ENCODE results near the gene MRPS14. TPM values are rescaled to one million over a fixed set of nuclear protein-coding genes. Genes with fewer than 3 reads are reported as not detected.

The MRPS14 gene
- total and polyA plus RNA-seq, 9 of the 15 experiments (the other 6 are each of a cell fraction or from before 2014, with no cell fraction given), result 38.1 to 231 (median 54.9) TPM

- TF ChIP-seq YBX1 (IDR thresholded peaks at IDR 0.05) (no peak), NBN (IDR thresholded peaks at IDR 0.05; ENCODE audit: low read depth) (no peak), ZNF282 (CRISPR knock-in tag; IDR thresholded peaks at IDR 0.05) (no peak), EGR1 (conservative IDR thresholded peaks at IDR 0.05) (no peak), NCOA2 (IDR thresholded peaks at IDR 0.05; ENCODE audit: partially characterized antibody in 2 of 2) (no peak), RB1 (IDR thresholded peaks at IDR 0.05; ENCODE audit: low read depth) (no peak), ZFPM2 (CRISPR knock-in tag; IDR thresholded peaks at IDR 0.05) (no peak), DACH1 (IDR thresholded peaks at IDR 0.05; ENCODE audit: partially characterized antibody) (no peak), ZNF780A (CRISPR knock-in tag; IDR thresholded peaks at IDR 0.05) (no peak), MEF2A (IDR thresholded peaks at IDR 0.05; ENCODE audit: control insufficient read depth, low read depth, low read length) (no peak), TRIM28 (IDR thresholded peaks at IDR 0.05) (0 out of 2 replicates have a peak, but pooled peaks have one; percentile 52), GTF3C2 (IDR thresholded peaks at IDR 0.05; ENCODE audit: borderline replicate concordance, extremely low read depth, insufficient read length) (no peak), ZBTB2 (IDR thresholded peaks at IDR 0.05) (no peak), ZKSCAN8 (CRISPR knock-in tag; IDR thresholded peaks at IDR 0.05) (no peak), STAG1 (CRISPR knock-in tag; IDR thresholded peaks at IDR 0.05; ENCODE audit: borderline replicate concordance) (no peak), MNT (conservative IDR thresholded peaks at IDR 0.05) (0 out of 4 replicates have a peak, but pooled peaks have one; percentile 12 to 20), CXXC5 (CRISPR knock-in tag; IDR thresholded peaks at IDR 0.05) (no peak), HMG20A (CRISPR knock-in tag; conservative IDR thresholded peaks at IDR 0.05) (no peak), XRCC3 (IDR thresholded peaks at IDR 0.05) (0 out of 2 replicates have a peak, but pooled peaks have one; percentile 37), TAL1 (IDR thresholded peaks at IDR 0.05) (no peak), BHLHE40 (IDR thresholded peaks at IDR 0.05; ENCODE audit: low read length) (no peak), ID3 (CRISPR knock-in tag; IDR thresholded peaks at IDR 0.05) (no peak), ID3 (tag; IDR thresholded peaks at IDR 0.05) (no peak)
Measured at GRCh38 chr1:174982971-174983689, 40.1 kb downstream of the MRPS14 start (continued).

Measured in K562 (cell line).